SK-N-SH treated with all-trans-retinoic acid at 6 μM for 48 hours (cell line): ENCODE measurements around the gene ZC3H11A.

Source experiments
- CSDC2 ChIP-seq: fragments of 250-450 bp; sonication (Bioruptor Pico); IDR thresholded peaks from 2 replicates; pipeline ENCODE4 v1.5.0; 2020; ENCODE audit warnings: mild to moderate bottlenecking, moderate library complexity
- RARB ChIP-seq: fragments of 250-450 bp; sonication (Bioruptor Pico); IDR thresholded peaks from 2 replicates; pipeline ENCODE4 v1.8.0; 2021; ENCODE audit warnings: mild to moderate bottlenecking, moderate library complexity
- SNAI2 ChIP-seq: fragments of 250-450 bp; sonication (Bioruptor Pico); IDR thresholded peaks from 2 replicates; pipeline ENCODE4 v1.5.0; 2020; ENCODE audit warnings: mild to moderate bottlenecking, moderate library complexity
- ZFP3 ChIP-seq: fragments of 250-450 bp; sonication (Bioruptor Pico); IDR thresholded peaks from 2 replicates; pipeline ENCODE4 v1.5.0; 2020; ENCODE audit warnings: mild to moderate bottlenecking, moderate library complexity

GRCh38 chr1:203807196-203807595 lies 11.8 kb downstream of the ZC3H11A start:
- TF ChIP-seq ZFP3 (CRISPR knock-in tag) (no peak), RARB (no peak), CSDC2 (CRISPR knock-in tag) (no peak), SNAI2 (CRISPR knock-in tag) (no peak)
